PC-9 (cell line): Measurements from ENCODE around the gene PARK7. TPM values are rescaled to one million over a fixed set of nuclear protein-coding genes. Genes with fewer than 3 reads are reported as not detected.
A peak's percentile ranks its signal among the peaks of the same experiment; 100 is the strongest.

Source experiments
- BruUV-seq: library from RNA; stranded (reverse); fragments of 400-500 nt; replicated peaks from 2 replicates; lab custom pipeline; 2021; lab: Mats Ljungman, UMichigan
- CTCF ChIA-PET: fragments of 300-600 bp; sonication (Branson Sonifier 250); formaldehyde crosslinking; loops from one replicate; lab custom pipeline; 2022; ENCODE audit warnings: antibody characterized with exemption; lab: Charles Lee
- POLR2A ChIA-PET: fragments of 300-600 bp; sonication (Branson Sonifier 250); formaldehyde crosslinking; loops from one replicate; lab custom pipeline; 2022; ENCODE audit warnings: antibody characterized with exemption; ENCODE audit not compliant: unreplicated experiment; lab: Charles Lee
- DNase-seq, 2 experiments: peaks; one replicate each; pipeline versions ENCODE4 v3.0.0 to v3.0.0-alpha.2; 2015 to 2022; ENCODE audit warnings: mixed read lengths in 1 of 2
- H2AFZ ChIP-seq: fragments of 200-600 bp; sonication (generic); 2 replicates; pipeline ENCODE4 v1.8.1; 2017; ENCODE audit warnings: antibody characterized with exemption
- H3F3A ChIP-seq: fragments of 200-600 bp; sonication (generic); 2 replicates; pipeline ENCODE4 v1.8.1; 2017; ENCODE audit warnings: antibody characterized with exemption, mild to moderate bottlenecking, low read depth; ENCODE audit not compliant: insufficient read depth
- H3K27ac ChIP-seq: fragments of 200-600 bp; sonication (generic); 2 replicates; pipeline ENCODE4 v1.6.1; 2016; ENCODE audit warnings: mixed run types
- H3K27me3 ChIP-seq: fragments of 200-600 bp; sonication (generic); 2 replicates; pipeline ENCODE4 v1.6.1; 2016; ENCODE audit warnings: low read depth, mixed run types; ENCODE audit not compliant: insufficient read depth
- H3K36me3 ChIP-seq: fragments of 200-600 bp; sonication (generic); 2 replicates; pipeline ENCODE4 v1.6.1; 2016; ENCODE audit warnings: low read depth, mixed run types
- H3K4me1 ChIP-seq: fragments of 200-600 bp; sonication (generic); replicated peaks from 2 replicates; pipeline ENCODE4 v1.6.1; 2016; ENCODE audit warnings: mixed run types; ENCODE audit not compliant: insufficient read depth
- H3K4me2 ChIP-seq: fragments of 200-600 bp; sonication (generic); 2 replicates; pipeline ENCODE4 v1.6.1; 2017; ENCODE audit warnings: mixed run types
- H3K4me3 ChIP-seq: fragments of 200-600 bp; sonication (generic); 2 replicates; pipeline ENCODE4 v1.6.1; 2016; ENCODE audit warnings: mixed run types
- H3K79me2 ChIP-seq: fragments of 200-600 bp; sonication (generic); 2 replicates; pipeline ENCODE4 v1.6.1; 2017; ENCODE audit warnings: low read depth, mixed run types
- H3K9me2 ChIP-seq: fragments of 200-600 bp; sonication (generic); 2 replicates; pipeline ENCODE4 v1.8.1; 2017; ENCODE audit warnings: mild to moderate bottlenecking; ENCODE audit not compliant: insufficient read depth
- H3K9me3 ChIP-seq: fragments of 200-600 bp; sonication (generic); 2 replicates; pipeline ENCODE4 v1.8.1; 2016; ENCODE audit warnings: low read depth; ENCODE audit not compliant: insufficient read depth
- H4K20me1 ChIP-seq: fragments of 200-600 bp; sonication (generic); 2 replicates; pipeline ENCODE4 v1.8.1; 2017; ENCODE audit not compliant: insufficient read depth
- EZH2 ChIP-seq: fragments of 200-600 bp; sonication (generic); IDR thresholded peaks from 2 replicates; pipeline ENCODE4 v1.8.0; 2017; ENCODE audit warnings: antibody characterized with exemption, low read depth
- intact Hi-C: fragments of 100-400 bp; cut with micrococcal nuclease; formaldehyde crosslinking; loops from one replicate; pipeline ENCODE4 v1.10.0; 2022; ENCODE audit not compliant: unreplicated experiment
- total RNA-seq: library from RNA; stranded (reverse); gene quantifications from 2 replicates; pipeline ENCODE4 v1.2.3, GENCODE V29; 2021
- TF ChIP-seq, protein P1 (sequence below): fragments of 200-600 bp; sonication (generic); conservative IDR thresholded peaks from 2 replicates; pipeline ENCODE4 v1.6.1; 2017; ENCODE audit warnings: mixed run types, antibody characterized with exemption, mild to moderate bottlenecking, moderate library complexity

Gene PARK7
- total RNA-seq, 1 experiment from 2014 or later, result 291 TPM

DNA sequence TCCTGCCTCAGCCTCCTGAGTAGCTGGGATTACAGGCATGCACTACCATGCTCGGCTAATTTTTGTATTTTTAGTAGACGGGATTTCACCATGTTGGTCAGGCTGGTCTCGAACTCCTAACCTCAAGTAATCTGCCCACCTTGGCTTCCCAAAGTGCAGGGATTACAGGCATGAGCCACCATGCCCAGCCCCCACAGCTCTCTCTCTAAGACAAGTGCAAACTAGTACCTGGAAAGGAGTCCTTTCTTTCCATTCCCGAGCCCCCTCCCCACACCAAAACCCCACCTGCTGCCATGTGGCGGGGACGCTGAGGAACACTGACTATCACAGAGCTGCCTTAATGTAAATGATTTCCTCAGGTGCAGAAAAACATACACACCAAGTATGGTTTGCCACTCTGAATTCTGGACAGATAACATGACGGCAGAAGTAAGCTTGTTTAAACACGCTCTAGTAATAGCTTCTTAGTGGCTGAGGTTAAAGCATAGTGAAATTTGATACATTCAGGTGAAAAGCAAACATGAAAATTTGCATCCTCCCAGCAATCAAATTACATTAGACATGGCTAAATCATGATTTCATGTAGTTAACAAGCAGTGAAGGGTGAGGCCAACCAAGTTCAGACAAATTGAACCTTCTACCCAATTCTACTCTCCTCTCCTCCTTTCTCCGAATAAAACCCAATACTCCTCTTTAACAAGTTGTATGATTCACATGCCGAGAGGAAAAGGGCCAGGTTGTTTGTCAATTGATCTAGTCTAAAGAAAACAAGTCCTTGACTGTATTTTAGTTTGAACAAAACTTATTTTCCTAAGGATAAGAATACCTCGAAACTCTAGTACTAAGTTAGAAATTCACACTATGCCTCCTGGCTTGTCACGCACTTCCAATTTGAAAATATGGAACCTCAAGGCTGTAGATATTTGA is 44.8 kb downstream of the PARK7 start:
- CTCF ChIA-PET, result no interaction called here
- no peaks in the 10 kb centered on the region for H3K27me3 ChIP-seq
- H3K79me2 ChIP-seq, result peaks cover 15% of the 10 kb centered on the region
- H3K4me2 ChIP-seq, result peak overlapping the region; percentile 28; the same call in 1 of the 2 replicates
- H3K36me3 ChIP-seq, result peaks cover 11% of the 10 kb centered on the region; the same call in 1 of the 2 replicates
- no peak overlapping the region for H3K4me3 ChIP-seq
- POLR2A ChIA-PET, result interaction anchor here (0.5 to 0.7 kb wide), 4 partner anchors 11 to 193 kb away, joined by 3 to 6 read pairs (median 3); no protein-coding TSS in a partner anchor
- peaks cover 33% of the 10 kb centered on the region for H3K4me1 ChIP-seq
- peaks cover 69% of the 10 kb centered on the region for H3F3A ChIP-seq
- no peak for DNase-seq
- H3K9me3 ChIP-seq, result no peaks in the 10 kb centered on the region
- H3K9me2 ChIP-seq, result no peaks in the 10 kb centered on the region
- intact Hi-C loops, result no loop called here
- BruUV-seq, result no TSS peak
- no peak for TF ChIP-seq EZH2
- TF ChIP-seq, protein P1, sequence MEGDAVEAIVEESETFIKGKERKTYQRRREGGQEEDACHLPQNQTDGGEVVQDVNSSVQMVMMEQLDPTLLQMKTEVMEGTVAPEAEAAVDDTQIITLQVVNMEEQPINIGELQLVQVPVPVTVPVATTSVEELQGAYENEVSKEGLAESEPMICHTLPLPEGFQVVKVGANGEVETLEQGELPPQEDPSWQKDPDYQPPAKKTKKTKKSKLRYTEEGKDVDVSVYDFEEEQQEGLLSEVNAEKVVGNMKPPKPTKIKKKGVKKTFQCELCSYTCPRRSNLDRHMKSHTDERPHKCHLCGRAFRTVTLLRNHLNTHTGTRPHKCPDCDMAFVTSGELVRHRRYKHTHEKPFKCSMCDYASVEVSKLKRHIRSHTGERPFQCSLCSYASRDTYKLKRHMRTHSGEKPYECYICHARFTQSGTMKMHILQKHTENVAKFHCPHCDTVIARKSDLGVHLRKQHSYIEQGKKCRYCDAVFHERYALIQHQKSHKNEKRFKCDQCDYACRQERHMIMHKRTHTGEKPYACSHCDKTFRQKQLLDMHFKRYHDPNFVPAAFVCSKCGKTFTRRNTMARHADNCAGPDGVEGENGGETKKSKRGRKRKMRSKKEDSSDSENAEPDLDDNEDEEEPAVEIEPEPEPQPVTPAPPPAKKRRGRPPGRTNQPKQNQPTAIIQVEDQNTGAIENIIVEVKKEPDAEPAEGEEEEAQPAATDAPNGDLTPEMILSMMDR, result no peak
- peak overlapping the region; percentile 83 for H3K27ac ChIP-seq
- H2AFZ ChIP-seq, result no peak overlapping the region
- H4K20me1 ChIP-seq, result peaks cover 7% of the 10 kb centered on the region

DNA sequence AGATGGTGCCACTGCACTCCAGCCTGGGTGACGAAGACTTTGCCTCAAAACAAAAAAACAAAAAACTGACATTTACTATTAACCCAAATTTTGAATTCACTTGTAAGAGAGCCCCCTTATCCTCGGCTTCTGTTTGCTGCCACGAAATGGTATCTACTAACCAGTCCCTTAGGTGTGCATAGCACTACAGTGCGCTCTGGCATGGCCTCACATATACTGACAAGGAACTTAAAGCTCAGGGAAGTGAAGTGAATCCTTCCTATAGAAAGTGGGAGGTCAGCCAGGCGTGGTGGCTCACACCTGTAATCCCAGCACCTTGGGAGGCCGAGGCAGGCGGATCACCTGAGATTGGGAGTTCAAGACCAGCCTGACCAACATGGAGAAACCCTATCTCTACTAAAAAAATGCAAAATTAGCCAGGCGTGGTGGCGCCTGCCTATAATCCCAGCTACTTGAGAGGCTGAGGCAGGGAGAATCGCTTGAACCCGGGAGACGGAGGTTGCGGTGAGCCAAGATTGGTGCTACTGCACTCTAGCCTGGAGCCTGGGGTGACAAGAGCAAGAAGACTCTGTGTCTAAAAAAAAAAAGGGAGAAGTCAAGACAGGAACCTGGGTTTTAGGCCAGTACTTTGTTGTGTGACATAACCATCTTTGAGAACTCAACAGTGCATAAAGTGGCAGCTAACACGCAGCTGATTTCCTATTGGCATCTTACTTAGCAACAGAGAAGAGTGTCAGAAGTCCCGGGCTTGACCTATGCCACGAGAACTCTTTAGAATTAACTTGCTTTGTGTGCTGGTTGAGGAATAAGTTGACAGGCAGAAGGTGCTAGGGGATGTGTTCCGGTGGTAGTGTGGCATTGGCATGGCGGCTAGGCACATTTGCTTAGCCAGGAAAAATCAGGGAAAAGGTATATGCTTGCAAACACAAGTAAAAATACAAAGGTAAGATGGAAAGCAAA is 47.8 kb downstream of the PARK7 start:
- Histone ChIP-seq H2AFZ (no peak overlapping the region), H3K9me3 (no peaks in the 10 kb centered on the region), H3K4me3 (no peak overlapping the region), H3K79me2 (peaks cover 45% of the 10 kb centered on the region), H3K4me2 (no peak overlapping the region), H3K36me3 (peaks cover 38% of the 10 kb centered on the region), H3F3A (peaks cover 97% of the 10 kb centered on the region), H3K27me3 (no peaks in the 10 kb centered on the region), H3K27ac (peak overlapping the region; percentile 48; the same call in 1 of the 2 replicates), H3K4me1 (peaks cover 46% of the 10 kb centered on the region), H4K20me1 (peaks cover 35% of the 10 kb centered on the region), H3K9me2 (no peaks in the 10 kb centered on the region)
- intact Hi-C loops, result no loop called here
- ChIA-PET POLR2A (no interaction called here), CTCF (no interaction called here)
- no TSS peak for BruUV-seq
- no peak for TF ChIP-seq EZH2
- TF ChIP-seq, protein P1, result no peak
- no peak for DNase-seq

DNA sequence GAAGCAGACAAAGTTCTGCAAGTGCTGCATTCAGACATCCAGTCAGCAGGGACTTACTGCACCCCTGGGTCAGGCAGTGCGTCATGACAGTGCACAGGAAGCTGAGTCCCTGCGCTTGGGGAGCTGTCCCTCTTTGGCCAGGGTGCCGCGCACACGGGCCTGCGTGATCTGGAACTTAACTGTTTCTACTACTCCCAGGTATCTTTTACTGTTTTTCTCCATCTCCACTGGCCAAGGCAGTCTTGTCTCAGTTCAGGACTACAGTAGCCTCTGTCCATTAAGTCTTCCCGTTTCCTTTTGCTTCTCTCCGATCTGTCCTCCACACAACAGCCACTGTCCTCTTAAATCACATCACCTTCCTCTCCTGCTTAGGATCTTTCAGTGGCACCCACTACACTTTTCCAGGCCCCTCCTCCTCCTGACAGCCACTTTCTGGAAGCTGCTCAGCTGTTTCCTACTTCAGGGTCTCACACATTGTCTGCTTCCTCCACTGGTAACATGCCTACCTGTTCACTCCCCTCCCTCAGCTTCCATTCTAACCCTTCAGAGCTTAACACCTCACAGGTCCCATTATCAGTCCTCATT is 48.7 kb downstream of the PARK7 start:
- CTCF ChIA-PET, result no interaction called here
- Histone ChIP-seq H3K79me2 (peaks cover 54% of the 10 kb centered on the region), H3K4me1 (peaks cover 47% of the 10 kb centered on the region)

More for the DNA sequence above, 48.7 kb downstream of the PARK7 start:
- H3K27me3 ChIP-seq, result no peaks in the 10 kb centered on the region
- BruUV-seq, result no TSS peak
- peak overlapping the region; percentile 48 for H3K27ac ChIP-seq
- DNase-seq, result no peak
- no peaks in the 10 kb centered on the region for H3K9me3 ChIP-seq
- H2AFZ ChIP-seq, result no peak overlapping the region
- intact Hi-C loops, result no loop called here
- H4K20me1 ChIP-seq, result peaks cover 44% of the 10 kb centered on the region
- POLR2A ChIA-PET, result no interaction called here
- peaks cover 47% of the 10 kb centered on the region for H3K36me3 ChIP-seq
- H3K4me3 ChIP-seq, result no peak overlapping the region
- peaks cover 96% of the 10 kb centered on the region for H3F3A ChIP-seq
- no peaks in the 10 kb centered on the region for H3K9me2 ChIP-seq
- no peak overlapping the region for H3K4me2 ChIP-seq
- TF ChIP-seq EZH2, result no peak
- TF ChIP-seq, protein P1, result no peak
